HEK293 (cell line): Measurements from ENCODE around the gene MRPS18A.

Experiments used
- SETDB1 ChIP-seq: IDR thresholded peaks from one replicate; pipeline ENCODE4 v1.6.1; 2017; ENCODE audit warnings: mild to moderate bottlenecking, low read length, moderate library complexity, mixed read lengths; ENCODE audit not compliant: insufficient read length
- YY1 ChIP-seq: fragments of 450-650 bp; formaldehyde crosslinking; IDR thresholded peaks from 2 replicates; pipeline ENCODE4 v1.5.1; 2018; ENCODE audit warnings: missing biosample characterization, missing genetic modification characterization
- ZBTB8A ChIP-seq: fragments of 450-650 bp; formaldehyde crosslinking; IDR thresholded peaks from 2 replicates; pipeline ENCODE4 v1.5.1; 2016; ENCODE audit warnings: missing biosample characterization, missing genetic modification characterization
- ZNF433 ChIP-seq: fragments of 450-650 bp; formaldehyde crosslinking; IDR thresholded peaks from 2 replicates; pipeline ENCODE4 v1.5.1; 2016; ENCODE audit warnings: missing biosample characterization, missing genetic modification characterization, low read depth

DNA sequence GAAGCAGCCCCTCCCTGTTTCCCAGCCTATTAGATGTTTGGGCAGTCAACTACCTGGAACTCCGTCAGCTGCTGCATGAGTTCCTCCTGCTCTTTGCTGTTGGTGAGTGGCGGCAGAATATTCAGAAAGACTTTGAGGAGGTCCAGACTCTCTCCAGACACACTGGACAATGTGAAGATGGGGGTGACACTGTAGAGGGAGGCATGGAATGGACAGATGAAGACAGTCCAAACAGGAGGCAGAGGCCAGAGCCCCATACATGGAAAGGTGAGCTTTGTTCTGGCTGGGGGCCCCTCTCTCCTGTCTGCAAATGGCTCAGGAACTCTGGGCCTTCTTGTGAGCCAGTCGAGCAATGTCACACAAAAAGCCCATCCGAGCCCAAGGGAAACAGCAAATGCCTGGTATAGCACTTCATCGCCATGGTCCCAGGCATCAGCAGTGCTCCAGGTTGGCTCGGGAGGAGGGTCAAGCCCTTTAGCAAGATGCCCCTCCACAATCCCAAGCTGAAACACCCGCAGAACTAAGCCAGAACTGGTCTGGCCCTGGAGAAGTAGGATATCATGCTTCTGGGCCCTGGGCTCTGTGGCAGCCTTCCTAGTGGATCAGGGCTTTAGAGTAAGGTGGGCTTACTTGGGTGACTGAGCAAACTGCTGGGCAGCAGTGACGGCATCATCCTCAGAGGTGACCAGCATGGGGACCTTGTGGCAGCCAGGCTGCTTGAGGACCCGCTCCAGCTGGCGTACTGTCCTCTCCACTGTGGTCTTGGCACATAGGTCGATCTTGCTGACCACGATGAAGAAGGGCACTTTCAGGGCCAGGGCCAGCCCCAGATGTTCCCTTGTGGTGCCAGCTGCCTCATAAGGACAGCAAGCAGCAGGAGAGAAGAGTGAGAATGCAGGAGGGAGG, 63.5 kb downstream of the MRPS18A start:
- TF ChIP-seq SETDB1 = no peak
- TF ChIP-seq YY1 (tag by site-specific recombination) = no peak
- no peak for TF ChIP-seq ZBTB8A (tag by site-specific recombination)
- TF ChIP-seq ZNF433 = no peak
